HEK293 (cell line): Measurements from ENCODE around the gene SCNN1A.

Experiments used
- CTCF ChIA-PET: fragments of 350-600 bp; formaldehyde crosslinking; extraction: SDS; loops from one replicate; lab custom pipeline; 2021; ENCODE audit warnings: antibody characterized with exemption; lab: Yijun Ruan, JAX
- POLR2A ChIA-PET: fragments of 300-600 bp; formaldehyde crosslinking; extraction: SDS; loops from one replicate; lab custom pipeline; 2020; ENCODE audit warnings: antibody characterized with exemption, inconsistent platforms; lab: Yijun Ruan, JAX
- H3K27ac ChIP-seq: fragments of 200-500 bp; sonication (Bioruptor generic); 2 replicates; pipeline ENCODE4 v1.5.1; 2014; ENCODE audit warnings: low read depth, low read length, control low read depth, inconsistent platforms; ENCODE audit errors: extremely low read depth
- H3K36me3 ChIP-seq, 2 experiments: fragments of 200-500 bp in 1 of 2; sonication (Bioruptor generic) in 1 of 2; 1 replicate in 1 of 2; 2 replicates in 1 of 2; pipeline ENCODE4 v1.5.1; 2014 to 2017; ENCODE audit warnings: inconsistent platforms in 2 of 2, low read length in 2 of 2; ENCODE audit not compliant: control insufficient read depth in 2 of 2, insufficient read depth in 1 of 2
- H3K4me1 ChIP-seq: fragments of 200-500 bp; sonication (Bioruptor generic); 2 replicates; pipeline ENCODE4 v1.5.1; 2014; ENCODE audit warnings: mild to moderate bottlenecking, low read length, inconsistent platforms; ENCODE audit not compliant: control insufficient read depth, insufficient read depth
- H3K4me3 ChIP-seq: 2 replicates; pipeline ENCODE4 v1.5.1; 2011; ENCODE audit warnings: low read depth, mild to moderate bottlenecking, control low read depth, low read length, moderate library complexity
- H3K9me3 ChIP-seq: fragments of 200-500 bp; sonication (Bioruptor generic); 2 replicates; pipeline ENCODE4 v1.5.1; 2014; ENCODE audit warnings: low read depth, low read length, inconsistent platforms; ENCODE audit not compliant: control insufficient read depth, insufficient read depth
- GLIS1 ChIP-seq: fragments of 450-650 bp; formaldehyde crosslinking; IDR thresholded peaks from 2 replicates; pipeline ENCODE4 v1.5.1; 2016; ENCODE audit warnings: missing biosample characterization, missing genetic modification characterization
- GLIS2 ChIP-seq: fragments of 450-650 bp; formaldehyde crosslinking; IDR thresholded peaks from 2 replicates; pipeline ENCODE4 v1.5.1; 2016; ENCODE audit warnings: missing biosample characterization, missing genetic modification characterization
- IKZF3 ChIP-seq: fragments of 450-650 bp; IDR thresholded peaks from 2 replicates; pipeline ENCODE4 v1.5.0; 2018; ENCODE audit warnings: missing biosample characterization, mild to moderate bottlenecking, missing genetic modification characterization, moderate library complexity
- KLF8 ChIP-seq: fragments of 450-650 bp; formaldehyde crosslinking; IDR thresholded peaks from 2 replicates; pipeline ENCODE4 v1.5.1; 2016; ENCODE audit warnings: missing biosample characterization, missing genetic modification characterization
- MEIS1 ChIP-seq: sonication (generic); formaldehyde crosslinking; IDR thresholded peaks from 2 replicates; pipeline ENCODE4 v1.8.1; 2022; ENCODE audit warnings: missing genetic modification reagents, mild to moderate bottlenecking, borderline replicate concordance
- MZF1 ChIP-seq: fragments of 450-650 bp; formaldehyde crosslinking; IDR thresholded peaks from 2 replicates; pipeline ENCODE4 v1.5.1; 2017; ENCODE audit warnings: missing biosample characterization, missing genetic modification characterization, borderline replicate concordance
- PRDM1 ChIP-seq: fragments of 450-650 bp; formaldehyde crosslinking; IDR thresholded peaks from 2 replicates; pipeline ENCODE4; 2016; ENCODE audit warnings: missing biosample characterization, missing genetic modification characterization
- SCRT2 ChIP-seq: fragments of 450-650 bp; formaldehyde crosslinking; IDR thresholded peaks from 2 replicates; pipeline ENCODE4 v1.5.1; 2016; ENCODE audit warnings: missing biosample characterization, missing genetic modification characterization
- SP7 ChIP-seq: fragments of 450-650 bp; formaldehyde crosslinking; IDR thresholded peaks from 2 replicates; pipeline ENCODE4 v1.5.1; 2016; ENCODE audit warnings: missing biosample characterization, missing genetic modification characterization
- ZBTB17 ChIP-seq: fragments of 450-650 bp; formaldehyde crosslinking; IDR thresholded peaks from 2 replicates; pipeline ENCODE4 v1.5.1; 2016; ENCODE audit warnings: missing biosample characterization, missing genetic modification characterization
- ZBTB20 ChIP-seq: fragments of 450-650 bp; formaldehyde crosslinking; IDR thresholded peaks from 2 replicates; pipeline ENCODE4 v1.5.1; 2016; ENCODE audit warnings: missing biosample characterization, missing genetic modification characterization
- ZBTB21 ChIP-seq: fragments of 450-650 bp; formaldehyde crosslinking; IDR thresholded peaks from 2 replicates; pipeline ENCODE4 v1.5.1; 2017; ENCODE audit warnings: missing biosample characterization, missing genetic modification characterization
- ZBTB48 ChIP-seq: fragments of 450-650 bp; formaldehyde crosslinking; IDR thresholded peaks from 2 replicates; pipeline ENCODE4 v1.5.1; 2016; ENCODE audit warnings: missing biosample characterization, missing genetic modification characterization
- ZEB2 ChIP-seq: fragments of 450-650 bp; formaldehyde crosslinking; IDR thresholded peaks from 2 replicates; pipeline ENCODE4 v1.5.1; 2016; ENCODE audit warnings: missing biosample characterization, missing genetic modification characterization
- ZNF239 ChIP-seq: fragments of 450-650 bp; formaldehyde crosslinking; IDR thresholded peaks from 2 replicates; pipeline ENCODE4 v1.5.1; 2016; ENCODE audit warnings: missing biosample characterization, missing genetic modification characterization
- ZNF248 ChIP-seq: fragments of 450-650 bp; formaldehyde crosslinking; IDR thresholded peaks from 2 replicates; pipeline ENCODE4 v1.5.1; 2017; ENCODE audit warnings: missing biosample characterization, missing genetic modification characterization
- ZNF324 ChIP-seq: fragments of 450-650 bp; formaldehyde crosslinking; IDR thresholded peaks from 2 replicates; pipeline ENCODE4 v1.5.1; 2016; ENCODE audit warnings: missing biosample characterization, missing genetic modification characterization
- ZNF391 ChIP-seq: fragments of 450-650 bp; formaldehyde crosslinking; IDR thresholded peaks from 2 replicates; pipeline ENCODE4 v1.5.1; 2016; ENCODE audit warnings: low read depth, missing biosample characterization, missing genetic modification characterization, borderline replicate concordance
- ZNF423 ChIP-seq: fragments of 450-650 bp; formaldehyde crosslinking; IDR thresholded peaks from 2 replicates; pipeline ENCODE4 v1.5.1; 2016; ENCODE audit warnings: missing biosample characterization, missing genetic modification characterization
- ZNF558 ChIP-seq: fragments of 450-650 bp; formaldehyde crosslinking; IDR thresholded peaks from 2 replicates; pipeline ENCODE4 v1.5.1; 2016; ENCODE audit warnings: missing biosample characterization, missing genetic modification characterization
- ZNF629 ChIP-seq: fragments of 450-650 bp; formaldehyde crosslinking; IDR thresholded peaks from 2 replicates; pipeline ENCODE4 v1.5.1; 2017; ENCODE audit warnings: missing biosample characterization, missing genetic modification characterization
- ZNF660 ChIP-seq: fragments of 450-650 bp; IDR thresholded peaks from 2 replicates; pipeline ENCODE4 v1.5.1; 2018; ENCODE audit warnings: missing biosample characterization, mild to moderate bottlenecking, missing genetic modification characterization
- ZNF843 ChIP-seq: fragments of 450-650 bp; formaldehyde crosslinking; IDR thresholded peaks from 2 replicates; pipeline ENCODE4 v1.5.1; 2016; ENCODE audit warnings: missing biosample characterization, missing genetic modification characterization
- ZXDB ChIP-seq: fragments of 450-650 bp; formaldehyde crosslinking; IDR thresholded peaks from 2 replicates; pipeline ENCODE4 v1.5.1; 2016; ENCODE audit warnings: missing biosample characterization, missing genetic modification characterization
- TF ChIP-seq, protein P1 (sequence below): fragments of 450-650 bp; formaldehyde crosslinking; IDR thresholded peaks from 2 replicates; pipeline ENCODE4 v1.5.1; 2016; ENCODE audit warnings: missing biosample characterization, missing genetic modification characterization
- TF ChIP-seq, protein P2 (sequence below): fragments of 450-650 bp; formaldehyde crosslinking; IDR thresholded peaks from 2 replicates; pipeline ENCODE4 v1.5.1; 2016; ENCODE audit warnings: missing biosample characterization, missing genetic modification characterization
- TF ChIP-seq, protein P3 (sequence below): fragments of 450-650 bp; formaldehyde crosslinking; IDR thresholded peaks from 2 replicates; pipeline ENCODE4 v1.5.1; 2016; ENCODE audit warnings: missing biosample characterization, missing genetic modification characterization
- TF ChIP-seq, protein P4 (sequence below): fragments of 450-650 bp; formaldehyde crosslinking; IDR thresholded peaks from 2 replicates; pipeline ENCODE4 v1.5.1; 2016; ENCODE audit warnings: missing biosample characterization, missing genetic modification characterization
- TF ChIP-seq, protein P5 (sequence below): fragments of 450-650 bp; formaldehyde crosslinking; IDR thresholded peaks from 2 replicates; pipeline ENCODE4 v1.5.1; 2017; ENCODE audit warnings: missing biosample characterization, missing genetic modification characterization

SCNN1A gene

DNA sequence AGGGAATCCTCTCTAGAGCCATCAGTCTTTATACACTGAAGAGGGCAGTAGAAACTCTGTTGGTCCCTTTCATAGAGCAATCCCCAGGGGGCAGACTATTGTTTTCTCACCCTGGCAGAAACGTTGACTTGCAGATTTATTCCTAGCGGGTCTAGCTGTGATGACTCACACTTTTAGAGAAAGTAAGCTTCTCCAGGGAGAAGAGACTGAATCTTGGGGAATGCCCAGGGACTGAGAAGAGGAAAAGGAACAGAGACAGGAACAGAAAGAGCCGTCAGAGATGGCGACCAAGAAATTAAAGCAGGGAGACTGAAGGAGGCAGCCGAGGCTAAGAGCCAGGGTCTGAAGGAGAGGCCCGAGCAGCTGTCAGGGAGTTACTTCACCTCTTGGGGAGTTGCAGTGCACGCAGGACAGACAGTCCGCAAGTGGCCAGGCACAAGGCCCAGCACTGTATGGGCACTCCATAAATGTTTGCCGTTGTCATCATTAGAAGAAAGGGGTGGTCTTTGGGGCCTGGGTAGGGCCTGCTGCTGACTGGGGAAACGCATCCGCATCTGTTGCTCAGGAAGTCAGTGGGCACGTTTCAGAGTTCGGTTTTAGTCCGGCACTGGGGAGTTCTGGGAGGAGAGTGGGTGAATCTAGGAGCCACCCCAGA, 51.9 kb downstream of the SCNN1A start:
- Histone ChIP-seq H3K27ac (peak overlapping the region; percentile 55), H3K9me3 (no peaks in the 10 kb centered on the region), H3K4me1 (peaks cover 11% of the 10 kb centered on the region), H3K36me3 (peaks cover 0 to 9% of the 10 kb centered on the region in 2 experiments; a peak in 2 of 3 replicates), H3K4me3 (no peak overlapping the region)
- ChIA-PET POLR2A (interaction anchor here (0.9 to 1.9 kb wide), 7 partner anchors 9 to 170 kb away, joined by 3 to 16 read pairs (median 3); partner anchors contain the start of genes MRPL51 and VAMP1), CTCF (interaction anchor here (0.6 to 2.0 kb wide), 15 partner anchors 10 to 1241 kb away, joined by 3 to 13 read pairs (median 4); partner anchors contain the start of gene TNFRSF1A)
- TF ChIP-seq, protein P1, sequence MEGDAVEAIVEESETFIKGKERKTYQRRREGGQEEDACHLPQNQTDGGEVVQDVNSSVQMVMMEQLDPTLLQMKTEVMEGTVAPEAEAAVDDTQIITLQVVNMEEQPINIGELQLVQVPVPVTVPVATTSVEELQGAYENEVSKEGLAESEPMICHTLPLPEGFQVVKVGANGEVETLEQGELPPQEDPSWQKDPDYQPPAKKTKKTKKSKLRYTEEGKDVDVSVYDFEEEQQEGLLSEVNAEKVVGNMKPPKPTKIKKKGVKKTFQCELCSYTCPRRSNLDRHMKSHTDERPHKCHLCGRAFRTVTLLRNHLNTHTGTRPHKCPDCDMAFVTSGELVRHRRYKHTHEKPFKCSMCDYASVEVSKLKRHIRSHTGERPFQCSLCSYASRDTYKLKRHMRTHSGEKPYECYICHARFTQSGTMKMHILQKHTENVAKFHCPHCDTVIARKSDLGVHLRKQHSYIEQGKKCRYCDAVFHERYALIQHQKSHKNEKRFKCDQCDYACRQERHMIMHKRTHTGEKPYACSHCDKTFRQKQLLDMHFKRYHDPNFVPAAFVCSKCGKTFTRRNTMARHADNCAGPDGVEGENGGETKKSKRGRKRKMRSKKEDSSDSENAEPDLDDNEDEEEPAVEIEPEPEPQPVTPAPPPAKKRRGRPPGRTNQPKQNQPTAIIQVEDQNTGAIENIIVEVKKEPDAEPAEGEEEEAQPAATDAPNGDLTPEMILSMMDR (tag by site-specific recombination), result peak; percentile 75
- TF ChIP-seq SCRT2 (peak; percentile 82), ZNF629 (tag by site-specific recombination) (peak; percentile 67), GLIS2 (tag by site-specific recombination) (peak; percentile 37; the same call in 1 of the 2 replicates), SP7 (tag by site-specific recombination) (peak; percentile 82), ZEB2 (peak; percentile 71), ZNF843 (tag by site-specific recombination) (no peak), ZNF239 (no peak), MZF1 (tag by site-specific recombination) (peak; percentile 52; the same call in 1 of the 2 replicates), IKZF3 (tag by site-specific recombination) (peak; percentile 85), ZBTB21 (0 out of 2 replicates have a peak, but pooled peaks have one; percentile 41), ZNF660 (tag by site-specific recombination) (peak; percentile 96), ZBTB17 (tag by site-specific recombination) (peak; percentile 80), KLF8 (tag by site-specific recombination) (peak; percentile 44), MEIS1 (CRISPR knock-in tag) (no peak), ZNF324 (tag by site-specific recombination) (peak; percentile 56; the same call in 1 of the 2 replicates), ZNF391 (tag by site-specific recombination) (peak; percentile 37; the same call in 1 of the 2 replicates), ZNF248 (tag by site-specific recombination) (no peak), ZNF558 (tag by site-specific recombination) (peak; percentile 91), GLIS1 (tag by site-specific recombination) (peak; percentile 92), ZNF423 (tag by site-specific recombination) (peak; percentile 57; the same call in 1 of the 2 replicates), ZBTB48 (tag by site-specific recombination) (peak; percentile 93), ZBTB20 (tag by site-specific recombination) (peak; percentile 23; the same call in 1 of the 2 replicates), PRDM1 (tag by site-specific recombination) (peak; percentile 94), ZXDB (tag by site-specific recombination) (peak; percentile 44; the same call in 1 of the 2 replicates)
- TF ChIP-seq, protein P2, sequence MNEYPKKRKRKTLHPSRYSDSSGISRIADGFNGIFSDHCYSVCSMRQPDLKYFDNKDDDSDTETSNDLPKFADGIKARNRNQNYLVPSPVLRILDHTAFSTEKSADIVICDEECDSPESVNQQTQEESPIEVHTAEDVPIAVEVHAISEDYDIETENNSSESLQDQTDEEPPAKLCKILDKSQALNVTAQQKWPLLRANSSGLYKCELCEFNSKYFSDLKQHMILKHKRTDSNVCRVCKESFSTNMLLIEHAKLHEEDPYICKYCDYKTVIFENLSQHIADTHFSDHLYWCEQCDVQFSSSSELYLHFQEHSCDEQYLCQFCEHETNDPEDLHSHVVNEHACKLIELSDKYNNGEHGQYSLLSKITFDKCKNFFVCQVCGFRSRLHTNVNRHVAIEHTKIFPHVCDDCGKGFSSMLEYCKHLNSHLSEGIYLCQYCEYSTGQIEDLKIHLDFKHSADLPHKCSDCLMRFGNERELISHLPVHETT (tag by site-specific recombination), result peak; percentile 37; the same call in 1 of the 2 replicates
- TF ChIP-seq, protein P3, sequence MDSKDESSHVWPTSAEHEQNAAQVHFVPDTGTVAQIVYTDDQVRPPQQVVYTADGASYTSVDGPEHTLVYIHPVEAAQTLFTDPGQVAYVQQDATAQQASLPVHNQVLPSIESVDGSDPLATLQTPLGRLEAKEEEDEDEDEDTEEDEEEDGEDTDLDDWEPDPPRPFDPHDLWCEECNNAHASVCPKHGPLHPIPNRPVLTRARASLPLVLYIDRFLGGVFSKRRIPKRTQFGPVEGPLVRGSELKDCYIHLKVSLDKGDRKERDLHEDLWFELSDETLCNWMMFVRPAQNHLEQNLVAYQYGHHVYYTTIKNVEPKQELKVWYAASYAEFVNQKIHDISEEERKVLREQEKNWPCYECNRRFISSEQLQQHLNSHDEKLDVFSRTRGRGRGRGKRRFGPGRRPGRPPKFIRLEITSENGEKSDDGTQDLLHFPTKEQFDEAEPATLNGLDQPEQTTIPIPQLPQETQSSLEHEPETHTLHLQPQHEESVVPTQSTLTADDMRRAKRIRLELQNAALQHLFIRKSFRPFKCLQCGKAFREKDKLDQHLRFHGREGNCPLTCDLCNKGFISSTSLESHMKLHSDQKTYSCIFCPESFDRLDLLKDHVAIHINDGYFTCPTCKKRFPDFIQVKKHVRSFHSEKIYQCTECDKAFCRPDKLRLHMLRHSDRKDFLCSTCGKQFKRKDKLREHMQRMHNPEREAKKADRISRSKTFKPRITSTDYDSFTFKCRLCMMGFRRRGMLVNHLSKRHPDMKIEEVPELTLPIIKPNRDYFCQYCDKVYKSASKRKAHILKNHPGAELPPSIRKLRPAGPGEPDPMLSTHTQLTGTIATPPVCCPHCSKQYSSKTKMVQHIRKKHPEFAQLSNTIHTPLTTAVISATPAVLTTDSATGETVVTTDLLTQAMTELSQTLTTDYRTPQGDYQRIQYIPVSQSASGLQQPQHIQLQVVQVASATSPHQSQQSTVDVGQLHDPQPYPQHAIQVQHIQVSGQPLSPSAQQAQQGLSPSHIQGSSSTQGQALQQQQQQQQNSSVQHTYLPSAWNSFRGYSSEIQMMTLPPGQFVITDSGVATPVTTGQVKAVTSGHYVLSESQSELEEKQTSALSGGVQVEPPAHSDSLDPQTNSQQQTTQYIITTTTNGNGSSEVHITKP (tag by site-specific recombination), result no peak
- TF ChIP-seq, protein P4, sequence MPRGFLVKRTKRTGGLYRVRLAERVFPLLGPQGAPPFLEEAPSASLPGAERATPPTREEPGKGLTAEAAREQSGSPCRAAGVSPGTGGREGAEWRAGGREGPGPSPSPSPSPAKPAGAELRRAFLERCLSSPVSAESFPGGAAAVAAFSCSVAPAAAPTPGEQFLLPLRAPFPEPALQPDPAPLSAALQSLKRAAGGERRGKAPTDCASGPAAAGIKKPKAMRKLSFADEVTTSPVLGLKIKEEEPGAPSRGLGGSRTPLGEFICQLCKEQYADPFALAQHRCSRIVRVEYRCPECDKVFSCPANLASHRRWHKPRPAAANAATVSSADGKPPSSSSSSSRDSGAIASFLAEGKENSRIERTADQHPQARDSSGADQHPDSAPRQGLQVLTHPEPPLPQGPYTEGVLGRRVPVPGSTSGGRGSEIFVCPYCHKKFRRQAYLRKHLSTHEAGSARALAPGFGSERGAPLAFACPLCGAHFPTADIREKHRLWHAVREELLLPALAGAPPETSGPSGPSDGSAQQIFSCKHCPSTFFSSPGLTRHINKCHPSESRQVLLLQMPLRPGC, result peak; percentile 57; the same call in 1 of the 2 replicates
- TF ChIP-seq, protein P5, sequence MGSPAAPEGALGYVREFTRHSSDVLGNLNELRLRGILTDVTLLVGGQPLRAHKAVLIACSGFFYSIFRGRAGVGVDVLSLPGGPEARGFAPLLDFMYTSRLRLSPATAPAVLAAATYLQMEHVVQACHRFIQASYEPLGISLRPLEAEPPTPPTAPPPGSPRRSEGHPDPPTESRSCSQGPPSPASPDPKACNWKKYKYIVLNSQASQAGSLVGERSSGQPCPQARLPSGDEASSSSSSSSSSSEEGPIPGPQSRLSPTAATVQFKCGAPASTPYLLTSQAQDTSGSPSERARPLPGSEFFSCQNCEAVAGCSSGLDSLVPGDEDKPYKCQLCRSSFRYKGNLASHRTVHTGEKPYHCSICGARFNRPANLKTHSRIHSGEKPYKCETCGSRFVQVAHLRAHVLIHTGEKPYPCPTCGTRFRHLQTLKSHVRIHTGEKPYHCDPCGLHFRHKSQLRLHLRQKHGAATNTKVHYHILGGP, result no peak
